IMR-90 (cell line): Measurements from ENCODE around the gene PTPRK.

Experiments
- CEBPB ChIP-seq: IDR thresholded peaks from 2 replicates; pipeline ENCODE4 v1.6.1; 2012; ENCODE audit warnings: low read depth, low read length, improper control_type of control experiment
- CTCF ChIP-seq: conservative IDR thresholded peaks from 2 replicates; pipeline ENCODE4 v1.5.1; 2012; ENCODE audit warnings: mild to moderate bottlenecking, low read depth, low read length, improper control_type of control experiment
- ELK1 ChIP-seq: fragments of 150-350 bp; IDR thresholded peaks from 2 replicates; pipeline ENCODE4 v1.6.1; 2016; ENCODE audit warnings: low read depth, mild to moderate bottlenecking, low read length, moderate library complexity, borderline replicate concordance
- MAFK ChIP-seq: IDR thresholded peaks from 2 replicates; pipeline ENCODE4 v1.6.1; 2012; ENCODE audit warnings: low read depth, low read length, improper control_type of control experiment
- MAZ ChIP-seq: IDR thresholded peaks from 2 replicates; pipeline ENCODE4 v1.6.1; 2012; ENCODE audit warnings: low read depth, mild to moderate bottlenecking, low read length, improper control_type of control experiment, moderate library complexity, borderline replicate concordance
- POLR2A ChIP-seq: IDR thresholded peaks from 2 replicates; pipeline ENCODE4 v1.6.1; 2012; ENCODE audit warnings: mild to moderate bottlenecking, low read depth, low read length
- RAD21 ChIP-seq: IDR thresholded peaks from 2 replicates; pipeline ENCODE4 v1.6.1; 2012; ENCODE audit warnings: low read length, improper control_type of control experiment
- RCOR1 ChIP-seq: IDR thresholded peaks from 2 replicates; pipeline ENCODE4 v1.6.1; 2012; ENCODE audit warnings: mild to moderate bottlenecking, low read length, improper control_type of control experiment; ENCODE audit not compliant: insufficient replicate concordance
- RFX5 ChIP-seq: IDR thresholded peaks from 2 replicates; pipeline ENCODE4 v1.8.0; 2012; ENCODE audit warnings: low read depth, mild to moderate bottlenecking, low read length, moderate library complexity
- SMC3 ChIP-seq: fragments of 150-350 bp; IDR thresholded peaks from 2 replicates; pipeline ENCODE4 v1.6.1; 2016; ENCODE audit warnings: low read depth, mild to moderate bottlenecking, antibody characterized with exemption, low read length, moderate library complexity

- TF ChIP-seq MAFK = no peak
- no peak for TF ChIP-seq POLR2A
- no peak for TF ChIP-seq CTCF
- TF ChIP-seq RCOR1 = no peak
- TF ChIP-seq RFX5 = no peak
- no peak for TF ChIP-seq SMC3
- no peak for TF ChIP-seq MAZ
- TF ChIP-seq CEBPB = no peak
- TF ChIP-seq RAD21 = no peak
- no peak for TF ChIP-seq ELK1
Observed at GRCh38 chr6:127990074-127990473, 530.3 kb downstream of the PTPRK start.
